Activated naive CD4-positive, alpha-beta T cell treated with anti-CD3 and anti-CD28 coated beads, Interleukin-2, amount 50 U/mL, for 24 hours (primary cell): ENCODE results near the gene NLRP7.
"Not testable (repeated sequence)": the region's sequence is repeated elsewhere in the genome, so short reads cannot be mapped to it uniquely, and the experiment has no call there.

Source experiments
- H3K27ac Mint-ChIP-seq: one replicate; pipeline ENCODE4 v1.8.0; 2021; ENCODE audit warnings: mild to moderate bottlenecking, mixed read lengths
- H3K27me3 Mint-ChIP-seq: one replicate; pipeline ENCODE4 v1.8.0; 2021; ENCODE audit warnings: mixed read lengths
- H3K36me3 Mint-ChIP-seq: one replicate; pipeline ENCODE4 v1.8.0; 2021; ENCODE audit warnings: mixed read lengths
- H3K4me1 Mint-ChIP-seq: one replicate; pipeline ENCODE4 v1.8.0; 2021; ENCODE audit warnings: mixed read lengths
- H3K4me3 Mint-ChIP-seq: one replicate; pipeline ENCODE4 v1.8.0; 2021; ENCODE audit warnings: mild to moderate bottlenecking, mixed read lengths
- H3K9me3 Mint-ChIP-seq: one replicate; pipeline ENCODE4 v1.8.0; 2021; ENCODE audit warnings: mixed read lengths

NLRP7 gene

DNA sequence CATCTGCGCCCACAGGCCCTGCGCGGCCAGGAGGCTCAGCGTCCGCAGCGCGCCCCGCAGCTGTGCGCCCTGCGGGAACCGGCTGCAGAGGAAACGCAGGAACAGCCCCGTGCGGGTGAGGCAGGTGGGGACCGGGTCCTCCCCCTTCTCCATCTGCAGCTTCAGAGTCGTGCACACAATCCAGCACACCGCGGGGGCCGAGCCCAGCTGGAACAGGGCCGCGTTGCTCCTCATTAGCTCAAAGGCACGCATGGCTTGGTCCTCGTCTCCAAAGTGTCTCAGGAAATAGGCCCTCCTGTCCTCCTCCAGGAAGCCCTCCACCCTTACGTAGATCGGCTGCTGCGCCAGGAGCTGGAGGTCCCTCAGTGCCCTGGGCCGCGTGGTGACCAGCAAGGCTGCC is 7.8 kb downstream of the NLRP7 start:
- H3K36me3 Mint-ChIP-seq, H3K4me3 Mint-ChIP-seq, H3K4me1 Mint-ChIP-seq, H3K27ac Mint-ChIP-seq, H3K27me3 Mint-ChIP-seq, H3K9me3 Mint-ChIP-seq: not testable (repeated sequence)

DNA sequence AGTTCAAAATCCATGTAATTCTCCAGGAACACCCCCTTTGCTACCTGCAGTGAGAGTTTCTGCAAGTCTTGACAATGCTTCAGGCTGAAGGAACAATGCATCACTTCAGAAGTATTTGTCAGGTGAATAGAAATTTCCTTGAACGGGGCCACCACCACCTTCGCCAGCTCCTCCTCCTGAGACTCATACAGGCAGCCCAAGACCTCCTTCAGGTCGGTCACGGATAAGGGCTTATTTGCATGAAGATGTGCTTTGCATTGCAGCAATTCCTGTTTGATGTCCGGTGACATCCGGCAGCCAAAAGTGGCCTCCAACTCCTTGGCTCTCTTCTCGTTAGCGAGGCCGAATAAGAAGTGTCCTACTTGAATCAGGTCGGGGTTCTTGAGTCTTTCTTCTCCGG is 8.4 kb downstream of the NLRP7 start:
- no peak overlapping the region for H3K4me3 Mint-ChIP-seq
- peaks cover 3% of the 10 kb centered on the region for H3K27me3 Mint-ChIP-seq
- no peaks in the 10 kb centered on the region for H3K9me3 Mint-ChIP-seq
- peaks cover 3% of the 10 kb centered on the region for H3K4me1 Mint-ChIP-seq
- H3K27ac Mint-ChIP-seq = no peak overlapping the region
- H3K36me3 Mint-ChIP-seq = no peaks in the 10 kb centered on the region

- Mint-ChIP-seq H3K36me3 (no peaks in the 10 kb centered on the region), H3K4me1 (peaks cover 3% of the 10 kb centered on the region), H3K27ac (no peak overlapping the region), H3K9me3 (no peaks in the 10 kb centered on the region), H3K4me3 (no peak overlapping the region), H3K27me3 (peaks cover 3% of the 10 kb centered on the region)
Observed at GRCh38 chr19:54937926-54938325, 9.4 kb downstream of the NLRP7 start.

GRCh38 chr19:54928299-54928698 is 19.0 kb downstream of the NLRP7 start:
- no peak overlapping the region for H3K27ac Mint-ChIP-seq
- peaks cover 1% of the 10 kb centered on the region for H3K27me3 Mint-ChIP-seq
- H3K4me3 Mint-ChIP-seq = no peak overlapping the region
- peaks cover 11% of the 10 kb centered on the region for H3K9me3 Mint-ChIP-seq
- H3K36me3 Mint-ChIP-seq = peaks cover 2% of the 10 kb centered on the region
- H3K4me1 Mint-ChIP-seq = no peaks in the 10 kb centered on the region

DNA sequence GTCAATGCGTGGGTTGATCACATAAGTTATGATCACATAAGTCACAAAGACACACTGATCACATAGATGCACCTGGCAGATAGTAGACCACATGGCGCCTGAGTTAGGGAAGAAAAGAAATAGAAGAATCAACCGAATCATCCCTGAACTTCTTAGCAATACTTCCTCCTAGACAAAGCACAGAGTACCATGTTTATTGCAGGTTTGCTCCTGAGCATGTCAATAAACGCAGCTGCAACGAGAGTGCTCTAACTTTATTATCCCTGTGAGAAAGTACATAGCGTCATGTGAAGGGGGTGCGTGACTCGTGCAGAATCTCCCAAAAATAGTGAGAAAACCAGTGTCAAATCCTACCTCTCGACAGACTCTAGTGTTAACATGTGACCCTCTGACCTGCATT is 24.1 kb downstream of the NLRP7 start:
- Mint-ChIP-seq H3K4me1 (no peaks in the 10 kb centered on the region), H3K27me3 (peaks cover 7% of the 10 kb centered on the region), H3K36me3 (no peaks in the 10 kb centered on the region), H3K27ac (no peak overlapping the region), H3K9me3 (peaks cover 2% of the 10 kb centered on the region), H3K4me3 (no peak overlapping the region)

DNA sequence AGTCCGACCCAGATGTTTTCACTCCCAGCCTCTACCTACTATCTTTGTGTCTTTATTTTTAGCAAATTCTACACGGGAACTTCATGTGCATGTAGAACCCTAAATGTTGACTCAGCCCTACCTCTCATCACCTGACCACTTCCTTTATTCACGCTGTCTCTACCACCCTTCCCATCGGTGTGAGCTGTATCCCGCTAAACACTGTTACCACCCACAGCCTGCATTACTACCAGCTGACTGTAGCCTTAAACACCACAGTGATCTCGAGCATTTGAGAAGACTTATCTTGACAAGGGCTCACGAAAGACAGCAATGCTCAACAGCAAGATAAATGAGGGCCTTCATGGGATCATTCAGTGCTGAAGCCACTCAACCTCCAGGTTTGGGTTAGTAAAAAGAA is 26.2 kb downstream of the NLRP7 start:
- H3K9me3 Mint-ChIP-seq = no peaks in the 10 kb centered on the region
- H3K27ac Mint-ChIP-seq = no peak overlapping the region

DNA sequence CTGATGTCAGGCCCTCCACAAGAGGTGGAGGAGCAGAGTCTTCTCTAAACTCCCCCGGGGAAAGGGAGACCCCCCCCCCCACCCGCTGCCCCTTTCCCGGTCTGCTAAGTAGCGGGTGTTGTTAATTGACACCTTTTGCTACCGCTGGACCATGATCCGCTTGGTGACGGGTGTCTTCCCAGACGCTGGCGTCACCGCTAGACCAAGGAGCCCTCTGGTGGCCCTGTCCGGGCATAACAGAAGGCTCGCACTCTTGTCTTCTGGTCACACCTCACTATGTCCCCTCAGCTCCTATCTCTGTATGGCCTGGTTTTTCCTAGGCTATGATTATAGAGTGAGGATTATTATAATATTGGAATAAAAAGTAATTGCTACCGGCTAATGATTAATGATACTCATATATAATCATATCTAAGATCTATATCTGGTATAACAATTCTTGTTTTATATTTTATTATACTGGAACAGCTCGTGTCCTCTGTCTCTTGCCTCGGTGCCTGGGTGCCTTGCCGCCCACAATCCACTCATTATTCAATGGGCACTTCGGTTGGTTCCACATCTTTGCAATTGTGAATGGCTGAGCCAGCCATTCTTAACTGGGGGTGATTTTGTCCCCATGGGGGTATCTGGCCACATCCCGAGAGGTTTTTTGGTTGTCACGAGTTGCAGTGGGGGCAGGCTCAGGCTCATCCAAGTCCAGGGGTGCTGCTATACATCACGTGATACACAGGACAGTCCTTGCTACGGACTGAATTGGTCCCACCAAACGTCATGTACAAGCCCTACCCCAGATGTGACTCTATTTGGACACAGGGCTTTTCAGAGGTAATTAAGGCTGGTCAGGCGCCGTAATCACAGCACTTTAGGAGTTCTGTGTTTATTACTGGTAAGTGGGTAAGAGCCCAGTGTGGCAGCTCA is 27.4 kb downstream of the NLRP7 start:
- not testable (repeated sequence) for H3K4me3 Mint-ChIP-seq, H3K4me1 Mint-ChIP-seq, H3K27ac Mint-ChIP-seq, H3K9me3 Mint-ChIP-seq, H3K36me3 Mint-ChIP-seq
- H3K27me3 Mint-ChIP-seq = peaks cover 13% of the 10 kb centered on the region

More for the DNA sequence above, 26.2 kb downstream of the NLRP7 start:
- H3K4me3 Mint-ChIP-seq = no peak overlapping the region
- H3K4me1 Mint-ChIP-seq = no peaks in the 10 kb centered on the region
- peaks cover 11% of the 10 kb centered on the region for H3K27me3 Mint-ChIP-seq
- H3K36me3 Mint-ChIP-seq = no peaks in the 10 kb centered on the region

- no peak overlapping the region for H3K27ac Mint-ChIP-seq
- no peaks in the 10 kb centered on the region for H3K4me1 Mint-ChIP-seq
- no peak overlapping the region for H3K4me3 Mint-ChIP-seq
- H3K36me3 Mint-ChIP-seq = no peaks in the 10 kb centered on the region
- no peaks in the 10 kb centered on the region for H3K9me3 Mint-ChIP-seq
- peaks cover 13% of the 10 kb centered on the region for H3K27me3 Mint-ChIP-seq
Observed at GRCh38 chr19:54918499-54918898, 28.8 kb downstream of the NLRP7 start.

GRCh38 chr19:54916822-54917221 is 30.5 kb downstream of the NLRP7 start:
- no peaks in the 10 kb centered on the region for H3K36me3 Mint-ChIP-seq
- no peak overlapping the region for H3K4me3 Mint-ChIP-seq
- H3K4me1 Mint-ChIP-seq = no peaks in the 10 kb centered on the region
- H3K27me3 Mint-ChIP-seq = peaks cover 11% of the 10 kb centered on the region
- H3K9me3 Mint-ChIP-seq = no peaks in the 10 kb centered on the region
- no peak overlapping the region for H3K27ac Mint-ChIP-seq

GRCh38 chr19:54907899-54908298 is 39.4 kb downstream of the NLRP7 start:
- H3K4me1 Mint-ChIP-seq, H3K27ac Mint-ChIP-seq, H3K4me3 Mint-ChIP-seq, H3K9me3 Mint-ChIP-seq, H3K36me3 Mint-ChIP-seq, H3K27me3 Mint-ChIP-seq: not testable (repeated sequence)

- H3K27ac Mint-ChIP-seq = no peak overlapping the region
- H3K27me3 Mint-ChIP-seq = peaks cover 7% of the 10 kb centered on the region
- H3K36me3 Mint-ChIP-seq = no peaks in the 10 kb centered on the region
- no peaks in the 10 kb centered on the region for H3K4me1 Mint-ChIP-seq
- no peaks in the 10 kb centered on the region for H3K9me3 Mint-ChIP-seq
- H3K4me3 Mint-ChIP-seq = peak overlapping the region; percentile 68
Observed at GRCh38 chr19:54906819-54907218, 40.5 kb downstream of the NLRP7 start.

GRCh38 chr19:54905803-54906511 is 41.4 kb downstream of the NLRP7 start, which contains the start of gene NCR1:
Gene NCR1 (plus strand): TSS chr19:54906148. CDS start chr19:54906188, 40 bp downstream.
- H3K4me3 Mint-ChIP-seq = peak within 1 kb of the TSS; percentile 68
- H3K36me3 Mint-ChIP-seq = no peaks in the 10 kb centered on the region
- H3K4me1 Mint-ChIP-seq = no peaks in the 10 kb centered on the region
- no peak within 1 kb of the TSS for H3K27ac Mint-ChIP-seq
- peaks cover 7% of the 10 kb centered on the region for H3K27me3 Mint-ChIP-seq
- H3K9me3 Mint-ChIP-seq = no peaks in the 10 kb centered on the region

DNA sequence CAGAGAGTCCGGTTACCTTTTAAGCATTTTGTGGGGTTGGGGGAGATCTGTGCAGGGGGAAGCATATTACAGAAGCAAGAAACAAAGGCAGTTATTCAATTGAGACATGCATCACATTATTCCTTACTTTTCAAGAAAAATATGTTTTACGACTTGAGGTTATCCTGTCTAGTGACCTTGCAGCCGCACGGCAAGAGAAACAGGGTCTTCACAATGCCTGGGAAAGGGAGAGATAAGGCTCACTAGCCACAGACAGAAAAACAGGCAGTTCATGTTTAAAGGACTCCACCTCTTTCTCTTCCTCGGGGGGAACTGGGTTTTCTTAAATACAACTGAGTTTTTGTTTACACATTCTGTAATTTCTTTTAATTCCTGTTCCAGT is 41.9 kb downstream of the NLRP7 start:
- H3K27ac Mint-ChIP-seq = no peak overlapping the region
- no peaks in the 10 kb centered on the region for H3K36me3 Mint-ChIP-seq
- H3K27me3 Mint-ChIP-seq = peaks cover 7% of the 10 kb centered on the region
- no peaks in the 10 kb centered on the region for H3K4me1 Mint-ChIP-seq
- H3K9me3 Mint-ChIP-seq = no peaks in the 10 kb centered on the region
- H3K4me3 Mint-ChIP-seq = peak overlapping the region; percentile 34

GRCh38 chr19:54904261-54904660 is 43.1 kb downstream of the NLRP7 start:
- H3K4me1 Mint-ChIP-seq, H3K4me3 Mint-ChIP-seq, H3K27ac Mint-ChIP-seq, H3K9me3 Mint-ChIP-seq, H3K36me3 Mint-ChIP-seq: not testable (repeated sequence)
- peaks cover 13% of the 10 kb centered on the region for H3K27me3 Mint-ChIP-seq

- H3K27me3 Mint-ChIP-seq = peaks cover 13% of the 10 kb centered on the region
- no peaks in the 10 kb centered on the region for H3K9me3 Mint-ChIP-seq
- H3K4me1 Mint-ChIP-seq = no peaks in the 10 kb centered on the region
- H3K36me3 Mint-ChIP-seq = no peaks in the 10 kb centered on the region
- H3K27ac Mint-ChIP-seq = no peak overlapping the region
- H3K4me3 Mint-ChIP-seq = no peak overlapping the region
Observed at GRCh38 chr19:54903303-54903702, 44.0 kb downstream of the NLRP7 start.

DNA sequence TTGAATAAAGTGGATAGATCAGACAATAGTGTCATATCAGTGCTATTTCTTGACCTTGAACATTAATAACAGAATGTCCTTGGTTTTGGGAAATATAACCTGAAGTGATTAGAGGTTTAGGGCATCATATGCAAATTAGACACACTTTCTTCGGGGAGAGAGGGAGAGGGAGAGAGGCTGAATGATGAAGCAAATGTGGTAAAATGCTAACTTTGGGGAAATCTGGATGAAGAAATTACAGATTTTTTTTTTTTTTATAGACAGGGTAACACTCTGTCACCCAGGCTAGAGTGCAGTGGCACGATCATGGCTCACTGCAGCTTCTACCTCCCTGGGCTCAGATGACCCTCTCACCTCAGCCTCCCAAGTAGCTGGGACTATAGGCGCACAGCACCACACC is 45.3 kb downstream of the NLRP7 start:
- no peaks in the 10 kb centered on the region for H3K9me3 Mint-ChIP-seq
- H3K27ac Mint-ChIP-seq = no peak overlapping the region
- H3K27me3 Mint-ChIP-seq = peaks cover 18% of the 10 kb centered on the region
- no peaks in the 10 kb centered on the region for H3K4me1 Mint-ChIP-seq
- H3K4me3 Mint-ChIP-seq = no peak overlapping the region
- no peaks in the 10 kb centered on the region for H3K36me3 Mint-ChIP-seq
